Prostate gland (tissue), 2 donors: Measurements from ENCODE around the gene CNGA2.

Experiments
- POLR2A ChIP-seq: fragments of 450-650 bp; IDR thresholded peaks from one replicate; pipeline ENCODE4 v1.6.1; 2016; ENCODE audit warnings: antibody characterized with exemption, mild to moderate bottlenecking
- TF ChIP-seq, protein P1 (sequence below), 4 experiments: fragments of 200-600 bp in 2 of 4; fragments of 450-650 bp in 2 of 4; sonication (generic) in 2 of 4; IDR thresholded peaks; 1 replicate in 3 of 4; 2 replicates in 1 of 4; pipeline ENCODE4 v1.5.1; 2016 to 2019; ENCODE audit warnings: antibody characterized with exemption in 4 of 4, mild to moderate bottlenecking in 2 of 4, moderate library complexity in 2 of 4

DNA sequence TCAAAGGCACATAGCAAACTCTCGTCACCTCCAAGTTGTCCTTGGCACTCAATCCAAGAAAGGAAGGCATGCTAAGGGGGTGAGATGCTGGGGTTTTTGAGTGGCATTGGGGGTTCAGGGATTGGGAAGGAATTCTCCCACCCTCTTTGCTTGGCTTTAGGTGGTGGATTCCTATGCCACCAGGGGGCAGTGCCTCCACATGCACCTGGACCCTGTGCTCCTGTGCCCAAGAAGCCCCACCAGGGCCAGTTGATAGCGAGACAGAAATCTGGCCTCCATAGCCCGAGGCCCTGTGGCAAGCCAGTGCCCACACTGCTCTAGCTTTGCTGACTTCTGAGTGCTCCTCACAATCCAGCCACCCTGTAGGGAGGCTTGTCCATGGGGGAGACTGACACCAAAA lies 20.7 kb upstream of the CNGA2 start:
- TF ChIP-seq POLR2A: no peak
- TF ChIP-seq, protein P1, sequence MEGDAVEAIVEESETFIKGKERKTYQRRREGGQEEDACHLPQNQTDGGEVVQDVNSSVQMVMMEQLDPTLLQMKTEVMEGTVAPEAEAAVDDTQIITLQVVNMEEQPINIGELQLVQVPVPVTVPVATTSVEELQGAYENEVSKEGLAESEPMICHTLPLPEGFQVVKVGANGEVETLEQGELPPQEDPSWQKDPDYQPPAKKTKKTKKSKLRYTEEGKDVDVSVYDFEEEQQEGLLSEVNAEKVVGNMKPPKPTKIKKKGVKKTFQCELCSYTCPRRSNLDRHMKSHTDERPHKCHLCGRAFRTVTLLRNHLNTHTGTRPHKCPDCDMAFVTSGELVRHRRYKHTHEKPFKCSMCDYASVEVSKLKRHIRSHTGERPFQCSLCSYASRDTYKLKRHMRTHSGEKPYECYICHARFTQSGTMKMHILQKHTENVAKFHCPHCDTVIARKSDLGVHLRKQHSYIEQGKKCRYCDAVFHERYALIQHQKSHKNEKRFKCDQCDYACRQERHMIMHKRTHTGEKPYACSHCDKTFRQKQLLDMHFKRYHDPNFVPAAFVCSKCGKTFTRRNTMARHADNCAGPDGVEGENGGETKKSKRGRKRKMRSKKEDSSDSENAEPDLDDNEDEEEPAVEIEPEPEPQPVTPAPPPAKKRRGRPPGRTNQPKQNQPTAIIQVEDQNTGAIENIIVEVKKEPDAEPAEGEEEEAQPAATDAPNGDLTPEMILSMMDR (IDR thresholded peaks at IDR 0.05): peak in 1 of 4 experiments; percentile 21
